Measurements from ENCODE around the gene KRTAP1-5. TPM values are rescaled to one million over a fixed set of nuclear protein-coding genes. Genes with fewer than 3 reads are reported as not detected.

Gene KRTAP1-5
- total RNA-seq, 1 experiment from 2014 or later: not detected

DNA sequence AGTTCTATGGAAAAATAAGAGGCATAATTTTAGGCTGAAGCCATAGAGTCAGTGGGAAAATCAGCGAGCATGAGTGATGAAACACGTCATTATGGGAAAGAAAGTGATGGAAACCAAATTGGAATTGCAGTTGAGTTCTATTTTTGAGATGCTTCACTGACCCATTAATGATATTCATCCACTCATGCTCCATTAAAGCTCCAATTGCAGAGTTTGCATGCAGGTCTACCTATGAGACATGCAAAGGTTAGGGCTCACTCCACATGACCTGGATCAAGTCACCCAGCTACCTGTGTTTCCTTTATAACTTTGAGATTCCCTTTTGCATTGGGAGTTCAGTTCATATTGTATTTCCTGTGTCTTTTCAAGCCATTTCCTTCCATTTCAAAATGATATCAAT, 46.7 kb upstream of the KRTAP1-5 start:
- Histone ChIP-seq H3K36me3 (ENCODE audit: control insufficient read depth, insufficient read depth, low read length) (no peaks in the 10 kb centered on the region), H3K27ac (ENCODE audit: low read length) (no peak overlapping the region), H3K9me3 (ENCODE audit: control insufficient read depth, insufficient read depth, low read depth, low read length) (no peaks in the 10 kb centered on the region), H3K4me1 (ENCODE audit: control insufficient read depth, insufficient read depth, low read length) (no peaks in the 10 kb centered on the region), H3K4me3 (ENCODE audit: low read depth in 2 of 2, low read length in 2 of 2) (no peak overlapping the region), H3K27me3 (ENCODE audit: control insufficient read depth, insufficient read depth, low read length) (0 out of 2 replicates have a peak, but pooled peaks cover 2% of the 10 kb centered on the region)
- ChIA-PET POLR2A (no interaction called here), CTCF (interaction anchor here (0.5 kb wide), 1 partner anchor 9 kb away, joined by 3 read pairs; no protein-coding TSS in a partner anchor)
- BruUV-seq (replicated peaks): no TSS peak
- DNase-seq (ENCODE audit: low read depth, low spot score) (no peak), ATAC-seq (no peak)
- intact Hi-C loops (cut with micrococcal nuclease; ENCODE audit: unreplicated experiment): no loop called here
- in situ Hi-C loops (cut with HindIII; ENCODE audit: low pct_unique_long_range_greater_than_20kb, low sequenced_read_pairs): no loop called here
- TF ChIP-seq POLR2AphosphoS5 (IDR thresholded peaks at IDR 0.05; ENCODE audit: low read depth, low read length) (no peak), TCF7L2 (IDR thresholded peaks at IDR 0.05; ENCODE audit: low read depth, low read length) (no peak), REST (IDR thresholded peaks at IDR 0.05; ENCODE audit: insufficient read depth in 1 of 2, low read depth in 2 of 2, low read length in 1 of 2) (no peak), SIN3A (IDR thresholded peaks at IDR 0.05; ENCODE audit: borderline replicate concordance, insufficient read depth, low read depth, low read length) (no peak)
- TF ChIP-seq, protein P1, sequence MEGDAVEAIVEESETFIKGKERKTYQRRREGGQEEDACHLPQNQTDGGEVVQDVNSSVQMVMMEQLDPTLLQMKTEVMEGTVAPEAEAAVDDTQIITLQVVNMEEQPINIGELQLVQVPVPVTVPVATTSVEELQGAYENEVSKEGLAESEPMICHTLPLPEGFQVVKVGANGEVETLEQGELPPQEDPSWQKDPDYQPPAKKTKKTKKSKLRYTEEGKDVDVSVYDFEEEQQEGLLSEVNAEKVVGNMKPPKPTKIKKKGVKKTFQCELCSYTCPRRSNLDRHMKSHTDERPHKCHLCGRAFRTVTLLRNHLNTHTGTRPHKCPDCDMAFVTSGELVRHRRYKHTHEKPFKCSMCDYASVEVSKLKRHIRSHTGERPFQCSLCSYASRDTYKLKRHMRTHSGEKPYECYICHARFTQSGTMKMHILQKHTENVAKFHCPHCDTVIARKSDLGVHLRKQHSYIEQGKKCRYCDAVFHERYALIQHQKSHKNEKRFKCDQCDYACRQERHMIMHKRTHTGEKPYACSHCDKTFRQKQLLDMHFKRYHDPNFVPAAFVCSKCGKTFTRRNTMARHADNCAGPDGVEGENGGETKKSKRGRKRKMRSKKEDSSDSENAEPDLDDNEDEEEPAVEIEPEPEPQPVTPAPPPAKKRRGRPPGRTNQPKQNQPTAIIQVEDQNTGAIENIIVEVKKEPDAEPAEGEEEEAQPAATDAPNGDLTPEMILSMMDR (IDR thresholded peaks at IDR 0.05): no peak

DNA sequence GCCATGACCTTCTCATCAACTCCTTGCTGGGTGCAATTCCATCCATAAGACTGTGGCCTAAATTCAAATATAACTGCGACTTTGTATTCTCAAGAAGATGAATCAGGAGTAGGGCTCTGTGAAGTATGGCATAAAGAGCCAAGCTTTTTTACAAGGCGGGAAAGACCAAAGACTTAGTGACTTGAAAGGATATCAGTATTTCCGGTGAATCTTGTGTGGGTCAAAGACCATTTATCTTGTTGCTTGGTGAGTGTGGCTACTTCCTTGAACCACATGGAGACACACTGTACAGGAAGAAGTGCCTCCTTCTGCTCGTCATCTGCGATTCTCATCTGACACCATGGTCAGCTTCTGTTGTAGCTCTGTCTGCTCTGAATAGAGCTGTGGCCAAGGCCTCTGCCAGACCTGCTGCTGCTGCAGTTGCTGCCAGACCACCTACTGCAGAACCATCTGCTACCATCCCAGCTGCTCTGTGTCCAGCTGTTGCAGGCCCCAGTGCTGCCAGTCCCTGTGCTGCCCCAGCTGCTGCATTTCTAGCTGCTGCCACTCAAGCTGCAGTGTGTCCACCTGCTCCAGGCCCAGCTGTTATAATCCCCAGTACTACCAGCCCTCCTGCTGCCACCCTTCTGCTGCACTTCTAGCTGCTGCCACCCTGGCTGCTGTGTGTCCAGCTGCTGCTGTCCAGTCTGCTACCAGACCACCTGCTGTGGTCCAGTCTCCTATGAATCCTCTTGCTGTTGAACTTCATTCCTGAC, 44.8 kb upstream of the KRTAP1-5 start:
- POLR2A ChIA-PET: no interaction called here
- CTCF ChIA-PET: no interaction called here
- Histone ChIP-seq H3K27me3 (ENCODE audit: control insufficient read depth, insufficient read depth, low read length) (0 out of 2 replicates have a peak, but pooled peaks cover under 1% of the 10 kb centered on the region), H3K4me3 (ENCODE audit: low read depth in 2 of 2, low read length in 2 of 2) (no peak overlapping the region), H3K4me1 (ENCODE audit: control insufficient read depth, insufficient read depth, low read length) (no peaks in the 10 kb centered on the region), H3K9me3 (ENCODE audit: control insufficient read depth, insufficient read depth, low read depth, low read length) (no peaks in the 10 kb centered on the region), H3K36me3 (ENCODE audit: control insufficient read depth, insufficient read depth, low read length) (no peaks in the 10 kb centered on the region), H3K27ac (ENCODE audit: low read length) (no peak overlapping the region)
- in situ Hi-C loops (cut with HindIII; ENCODE audit: low pct_unique_long_range_greater_than_20kb, low sequenced_read_pairs): no loop called here
- DNase-seq (ENCODE audit: low read depth, low spot score): no peak
- no peak for TF ChIP-seq SIN3A (IDR thresholded peaks at IDR 0.05; ENCODE audit: borderline replicate concordance, insufficient read depth, low read depth, low read length)
- TF ChIP-seq, protein P1 (IDR thresholded peaks at IDR 0.05): no peak
- TF ChIP-seq TCF7L2 (IDR thresholded peaks at IDR 0.05; ENCODE audit: low read depth, low read length): no peak
- TF ChIP-seq REST (IDR thresholded peaks at IDR 0.05; ENCODE audit: insufficient read depth in 1 of 2, low read depth in 2 of 2, low read length in 1 of 2): no peak
- no peak for TF ChIP-seq POLR2AphosphoS5 (IDR thresholded peaks at IDR 0.05; ENCODE audit: low read depth, low read length)
- no peak for ATAC-seq
- intact Hi-C loops (cut with micrococcal nuclease; ENCODE audit: unreplicated experiment): no loop called here
- BruUV-seq (replicated peaks): no TSS peak
